ENCODE data around the gene HPX.

- no peak for TF ChIP-seq REST (IDR thresholded peaks at IDR 0.05; ENCODE audit: insufficient replicate concordance, low read depth)
- TF ChIP-seq CTCF (IDR thresholded peaks at IDR 0.05; ENCODE audit: insufficient read depth, low read length) = no peak
- TF ChIP-seq GABPA (IDR thresholded peaks at IDR 0.05; ENCODE audit: low read depth) = no peak
- TF ChIP-seq POLR2AphosphoS5 (IDR thresholded peaks at IDR 0.05; ENCODE audit: low read depth) = no peak
- TF ChIP-seq SPI1 (IDR thresholded peaks at IDR 0.05; ENCODE audit: borderline replicate concordance, low read depth) = no peak
Measured at GRCh38 chr11:6480299-6480914, 39.6 kb upstream of the HPX start.
